Stimulated activated CD4-positive, alpha-beta T cell treated with anti-CD3 and anti-CD28 coated beads, TNF-alpha, amount 100 ng/mL, for 4 hours (primary cell): ENCODE results near the gene COL1A1.

Experiments used
- DNase-seq, 3 experiments: peaks; one replicate each; pipeline ENCODE4 v3.0.0-alpha.2; 2020; ENCODE audit warnings: low read depth in 3 of 3

The COL1A1 gene

DNA sequence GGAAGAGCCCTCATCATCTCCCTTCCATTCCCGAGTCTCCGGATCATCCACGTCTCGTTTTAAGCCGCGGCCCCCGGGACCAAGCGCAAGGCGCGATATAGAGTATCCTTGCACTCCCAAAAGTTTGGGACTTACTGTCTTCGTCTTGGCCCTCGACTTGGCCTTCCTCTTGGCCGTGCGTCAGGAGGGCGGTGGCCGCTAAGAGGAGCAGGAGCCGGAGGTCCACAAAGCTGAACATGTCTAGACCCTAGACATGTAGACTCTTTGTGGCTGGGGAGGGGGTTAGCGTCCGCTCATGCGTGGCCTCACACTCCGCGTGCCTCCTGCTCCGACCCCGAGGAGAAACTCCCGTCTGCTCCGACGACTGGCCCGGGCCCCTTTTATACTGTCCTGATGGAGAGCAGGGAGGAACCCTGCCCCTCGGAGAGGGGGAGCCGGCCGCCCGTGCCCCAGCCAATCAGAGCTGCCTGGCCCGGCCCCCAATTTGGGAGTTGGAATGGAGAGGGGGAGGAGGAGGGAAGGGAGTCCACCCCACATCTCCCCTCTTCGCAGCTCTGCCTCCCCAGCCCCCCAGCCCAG lies at the start of gene COL1A1:
Gene COL1A1 (minus strand): TSS at position 356 of the 579 bp plus-strand sequence. CDS start 118 bp downstream, at position 238.
- no peak for DNase-seq

DNA sequence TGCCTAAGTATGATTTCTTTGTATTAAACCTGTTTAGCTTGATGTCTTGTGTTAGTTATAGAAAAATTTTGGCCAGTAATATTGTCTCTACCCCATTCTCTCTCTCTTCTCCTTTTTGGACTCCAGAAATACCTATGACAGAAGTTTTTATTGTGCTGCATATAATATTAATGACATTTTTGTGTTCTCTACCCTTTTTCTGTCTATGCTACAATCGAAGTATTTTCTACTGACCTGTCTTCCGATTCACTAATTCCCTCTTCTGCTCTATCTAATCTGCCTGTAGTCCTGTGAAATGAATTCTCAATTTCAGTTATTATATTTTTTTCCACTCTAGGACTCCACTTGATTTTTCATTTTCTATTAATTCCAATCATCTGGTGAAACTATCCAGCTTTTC lies 46.8 kb upstream of the COL1A1 start:
- DNase-seq: no peak

DNA sequence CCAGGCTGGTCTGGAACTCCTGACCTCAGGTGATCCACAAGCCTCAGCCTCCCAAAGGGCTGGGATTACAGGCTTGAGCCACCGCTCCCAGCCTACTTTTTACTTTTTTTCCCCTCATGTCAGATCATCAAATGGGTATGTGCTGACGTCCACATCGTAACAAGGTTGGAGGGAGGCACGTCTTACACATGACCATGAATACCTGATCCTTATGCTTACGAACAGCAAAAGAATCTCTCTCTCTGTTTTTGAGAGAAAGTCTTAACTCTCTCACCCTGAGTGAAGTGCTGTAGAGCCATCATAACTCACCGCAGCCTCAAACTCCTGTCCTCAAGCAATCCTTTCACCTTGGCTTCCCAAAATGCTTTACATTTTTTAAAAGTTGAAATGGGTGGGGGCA lies 43.3 kb upstream of the COL1A1 start:
- DNase-seq: no peak

DNA sequence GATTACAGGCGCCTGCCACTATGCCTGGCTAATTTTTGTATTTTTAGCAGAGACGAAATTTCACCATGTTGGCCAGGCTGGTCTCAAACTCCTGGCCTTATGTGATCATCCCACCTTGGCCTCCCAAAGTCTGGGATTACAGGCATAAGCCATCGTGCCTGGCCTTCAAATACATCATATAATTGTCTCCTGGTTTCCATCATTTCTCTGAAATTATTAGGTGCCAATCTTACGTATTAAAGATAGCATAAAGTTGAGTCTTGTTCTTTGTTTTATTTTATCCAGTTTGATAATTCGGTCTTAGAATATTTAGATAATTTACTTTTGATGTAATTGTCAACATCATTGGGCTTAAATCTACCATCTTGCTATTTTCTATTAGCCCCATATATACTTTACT lies 40.0 kb upstream of the COL1A1 start:
- no peak for DNase-seq

DNA sequence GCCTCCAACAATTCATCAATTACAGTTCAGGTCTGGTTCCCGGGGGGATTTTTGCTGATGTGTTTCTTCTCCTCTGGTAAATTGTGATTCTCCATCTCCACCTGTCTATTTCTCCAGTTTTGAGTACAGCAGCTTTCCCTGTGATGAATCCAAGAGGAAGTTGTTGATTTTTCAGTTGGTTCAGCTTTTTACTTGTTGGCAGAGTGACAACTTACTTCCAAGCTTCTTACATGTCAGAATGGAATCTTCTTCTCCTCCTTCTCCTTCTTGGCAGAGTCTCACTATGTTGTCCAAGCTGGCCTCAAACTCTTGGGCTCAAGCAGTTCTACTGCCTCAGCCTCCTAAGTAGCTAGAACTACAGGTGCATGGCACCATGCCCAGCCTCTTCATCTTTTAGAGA lies 39.4 kb upstream of the COL1A1 start:
- no peak for DNase-seq

DNA sequence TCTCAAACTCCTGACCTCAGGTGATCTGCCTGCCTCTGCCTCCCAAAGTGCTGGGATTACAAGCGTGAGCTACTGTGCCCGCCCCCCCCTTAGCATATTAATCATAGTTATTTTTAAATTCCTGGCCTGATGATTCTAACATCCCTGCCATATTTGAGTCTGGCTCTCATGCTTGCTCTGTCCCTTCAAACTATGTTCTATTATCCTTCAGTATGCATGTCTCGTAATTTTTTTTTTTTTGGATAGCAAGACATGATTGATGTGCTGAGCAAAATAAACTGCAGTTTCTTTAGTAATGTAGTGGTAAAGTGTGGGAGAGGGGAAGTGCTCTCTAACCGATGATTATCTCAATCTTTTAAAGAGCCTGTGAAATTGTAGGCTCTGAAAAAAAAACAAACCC lies 38.5 kb upstream of the COL1A1 start:
- no peak for DNase-seq

DNA sequence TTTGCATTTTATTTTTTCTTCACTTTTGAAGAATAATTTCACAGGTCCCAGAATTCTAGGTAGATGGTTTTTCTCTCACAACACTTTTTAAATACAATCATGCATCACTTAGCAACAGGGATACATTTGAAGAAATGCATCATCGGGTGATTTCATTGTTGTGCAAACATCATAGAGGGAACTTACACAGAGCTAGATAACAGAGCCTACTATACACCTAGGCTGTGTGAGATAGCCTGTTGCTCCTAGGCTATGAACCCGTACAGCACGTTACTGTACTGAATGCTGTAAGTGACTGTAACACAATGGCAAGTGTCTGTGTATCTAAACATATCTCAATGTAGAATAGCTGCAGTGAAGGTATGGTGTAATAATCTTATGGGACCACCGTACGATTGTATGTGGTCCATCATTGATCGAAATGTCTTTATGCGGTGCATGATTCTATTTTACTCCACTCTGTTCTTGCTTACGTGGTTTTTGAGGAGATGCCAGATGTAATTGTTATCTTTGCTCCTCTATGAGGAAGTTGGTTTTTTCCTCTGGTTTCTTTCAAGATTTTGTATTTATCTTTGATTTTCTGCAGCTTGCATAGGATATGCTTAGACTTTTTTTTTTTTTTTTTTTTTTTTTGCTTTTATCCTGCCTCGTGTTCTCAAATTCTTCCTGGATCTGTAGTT lies 37.3 kb upstream of the COL1A1 start:
- no peak for DNase-seq

DNA sequence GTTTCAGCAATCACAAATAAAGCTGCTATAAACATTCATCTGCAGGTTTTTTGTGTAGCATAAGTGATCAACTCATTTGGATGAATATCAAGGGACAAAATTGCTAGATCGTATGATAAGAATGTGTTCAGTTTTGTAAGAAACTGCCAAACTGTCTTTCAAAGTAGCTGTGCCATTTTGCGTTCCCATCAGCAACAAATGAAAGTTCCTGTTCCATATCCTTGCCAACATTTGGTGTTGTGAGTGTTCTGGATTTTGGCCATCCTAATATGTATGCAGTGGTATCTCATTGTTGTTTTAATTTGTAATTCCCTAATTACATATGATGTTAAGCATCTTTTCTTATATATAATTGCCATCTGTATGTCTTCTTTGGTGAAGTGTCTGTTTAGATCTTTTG lies 36.5 kb upstream of the COL1A1 start:
- DNase-seq: no peak

DNA sequence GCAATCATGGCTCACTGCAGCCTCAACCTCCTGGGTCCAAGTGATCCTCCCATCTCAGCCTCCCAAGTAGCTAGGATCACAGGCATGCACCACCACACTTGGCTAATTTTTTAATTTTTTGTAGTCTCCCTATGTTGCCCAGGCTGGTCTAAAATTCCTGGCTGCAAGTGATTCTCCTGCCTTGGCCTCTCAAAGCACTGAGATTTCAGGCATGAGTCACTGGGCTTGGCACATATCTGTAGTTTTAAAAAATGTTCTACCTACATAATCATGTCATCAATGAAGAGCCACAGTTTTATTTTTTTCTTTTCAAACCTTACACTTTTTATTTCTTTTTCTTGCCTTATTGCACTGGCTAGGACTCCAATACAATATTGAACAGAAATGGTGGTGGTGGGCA lies 33.1 kb upstream of the COL1A1 start:
- no peak for DNase-seq

DNA sequence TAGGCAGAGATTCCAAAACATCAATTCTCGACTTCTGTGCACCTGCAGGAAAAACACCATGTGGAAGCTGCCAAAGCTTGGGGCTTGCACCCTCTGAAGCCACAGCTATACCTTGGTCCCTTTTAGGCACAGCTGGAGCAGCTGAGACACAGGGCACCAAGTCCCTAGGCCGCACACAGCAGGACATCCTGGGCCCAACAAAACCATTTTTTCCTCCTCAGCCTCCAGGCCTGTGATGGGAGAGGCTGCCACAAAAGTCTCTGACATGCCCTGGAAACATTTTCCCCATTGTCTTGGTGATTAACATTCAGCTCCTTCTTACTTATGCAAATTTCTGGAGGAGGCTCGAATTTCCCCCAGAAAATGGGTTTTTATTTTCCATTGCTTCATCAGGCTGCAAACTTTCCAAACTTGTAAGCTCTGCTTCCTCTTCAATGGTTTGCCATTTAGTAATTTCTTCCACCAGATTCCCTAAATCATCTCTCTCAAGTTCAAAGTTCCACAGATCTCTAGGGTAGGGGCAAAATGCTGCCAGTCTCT lies 24.3 kb upstream of the COL1A1 start:
- DNase-seq: no peak

DNA sequence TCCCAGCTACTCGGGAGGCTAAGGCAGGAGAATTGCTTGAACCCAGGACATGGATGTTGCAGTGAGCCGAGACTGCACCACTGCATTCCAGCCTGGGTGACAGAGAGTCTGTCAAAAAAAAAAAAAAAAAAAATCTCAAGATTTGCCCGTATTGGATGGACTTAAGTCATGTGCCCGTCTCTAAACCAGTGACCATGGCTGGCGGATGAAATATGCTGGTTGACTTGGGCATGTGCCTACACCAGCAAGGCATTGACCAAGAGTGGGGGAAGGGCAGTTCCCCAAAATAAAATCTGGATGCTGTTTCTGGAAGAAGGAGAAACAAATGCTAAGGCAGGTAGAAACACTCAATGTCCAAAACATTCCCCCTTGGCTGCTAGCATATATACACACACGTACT lies 21.5 kb upstream of the COL1A1 start:
- no peak for DNase-seq

DNA sequence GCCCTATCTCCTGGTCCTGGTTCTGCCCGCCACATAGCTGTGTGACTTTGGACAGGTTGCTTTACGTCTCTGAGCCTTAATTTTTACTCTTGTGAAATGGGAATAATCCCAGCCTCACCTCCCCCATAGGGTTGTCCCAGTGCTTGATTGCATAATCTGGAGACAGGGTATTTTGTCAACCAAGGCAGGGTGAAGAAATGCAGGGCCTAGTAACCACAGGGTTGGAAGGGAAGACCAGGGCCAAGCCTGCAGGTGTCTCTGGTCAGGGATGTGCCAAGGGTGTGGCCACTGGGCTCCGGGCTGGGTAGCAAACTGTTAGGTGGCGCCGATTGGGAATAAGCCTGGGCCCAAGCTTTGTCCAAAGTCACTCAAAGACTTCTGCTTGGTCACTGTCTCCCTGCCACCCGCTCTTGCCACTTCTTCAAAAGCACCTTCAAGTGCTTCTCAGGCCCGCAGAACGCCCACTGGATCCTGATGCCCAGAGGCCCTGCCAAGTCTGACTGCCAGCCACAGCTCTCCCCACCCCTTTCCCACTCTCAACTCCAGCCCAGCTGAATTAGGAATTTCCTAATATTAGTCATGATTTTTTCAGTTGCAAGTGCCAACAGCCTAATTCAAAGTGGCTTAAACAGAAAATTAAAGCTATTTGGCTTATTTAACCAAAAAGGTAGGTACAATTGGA lies 20.6 kb upstream of the COL1A1 start:
- DNase-seq: no peak

DNA sequence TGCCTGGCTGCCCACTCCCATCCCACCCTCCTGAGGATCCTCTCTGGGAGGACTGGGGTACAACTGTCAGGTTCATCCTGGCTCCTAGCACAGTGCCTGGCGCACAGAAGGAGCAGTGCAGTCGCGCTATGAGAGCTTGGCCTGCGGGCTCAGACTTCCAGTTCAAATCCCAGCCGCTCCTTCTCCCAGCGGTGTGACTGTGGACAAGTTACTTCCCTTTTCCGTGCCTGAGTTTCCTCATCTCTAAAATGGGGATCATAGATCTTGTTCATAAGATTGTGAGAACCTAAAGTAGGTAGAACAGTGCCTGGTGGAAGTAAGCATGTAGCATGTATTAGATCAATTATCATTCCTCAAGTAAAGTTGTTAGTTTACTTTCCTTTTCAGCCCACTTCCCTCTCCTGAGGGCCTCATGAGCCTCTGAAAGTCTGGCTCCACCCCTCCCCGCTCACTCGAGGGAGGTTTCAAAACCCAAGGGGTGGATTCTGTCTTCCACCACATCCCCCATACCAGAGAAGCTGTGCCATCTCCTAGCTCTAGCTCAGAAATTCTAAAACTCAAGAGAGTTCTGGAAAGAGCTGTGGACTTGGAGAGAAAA lies 19.9 kb upstream of the COL1A1 start:
- DNase-seq: no peak

DNA sequence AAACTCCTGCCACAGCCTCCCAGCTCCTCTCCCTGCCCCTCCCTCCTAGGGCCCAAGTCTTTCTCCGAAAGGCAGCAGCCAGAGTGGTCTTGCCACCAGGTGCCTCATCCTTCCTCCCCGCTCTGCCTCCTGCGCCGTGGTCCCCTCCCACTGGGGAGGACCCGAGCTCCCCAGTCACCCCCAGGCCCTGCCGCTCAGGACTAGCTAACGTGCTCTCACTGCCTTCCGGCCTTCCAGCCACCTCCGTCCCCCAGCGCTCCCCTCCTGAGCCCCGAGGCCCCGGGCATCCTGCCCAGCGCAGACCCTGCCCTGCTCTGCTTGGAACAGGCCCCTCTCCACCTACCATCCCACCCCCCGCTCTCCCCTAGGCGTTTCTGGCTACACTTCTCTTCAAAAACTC lies 19.4 kb upstream of the COL1A1 start:
- DNase-seq: no peak

DNA sequence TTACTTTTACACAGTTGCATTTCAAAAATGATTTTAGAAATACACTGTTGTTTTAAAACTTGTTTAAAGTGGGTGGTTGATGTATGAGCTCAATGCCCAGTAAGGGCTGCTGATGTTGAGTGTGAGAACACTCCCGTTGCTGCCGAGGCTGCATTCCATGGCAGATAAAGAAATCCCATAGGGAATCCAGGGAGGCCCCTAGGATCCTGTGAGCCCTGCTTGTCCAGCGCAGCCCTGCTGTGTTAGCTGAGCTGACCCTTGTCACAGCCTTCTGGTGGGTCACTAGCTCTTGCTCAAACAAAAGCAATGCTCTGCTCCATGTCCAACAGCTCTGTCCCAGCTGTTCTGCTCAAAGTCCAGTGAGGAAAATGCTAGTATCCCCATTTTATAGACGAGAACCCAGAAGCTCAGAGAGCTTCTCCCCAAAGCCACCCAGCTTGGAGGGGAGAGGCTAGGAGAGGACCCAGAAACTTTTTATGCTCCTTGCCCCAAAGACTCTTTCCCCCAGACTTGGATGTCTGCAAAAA lies 18.6 kb upstream of the COL1A1 start:
- DNase-seq: no peak

DNA sequence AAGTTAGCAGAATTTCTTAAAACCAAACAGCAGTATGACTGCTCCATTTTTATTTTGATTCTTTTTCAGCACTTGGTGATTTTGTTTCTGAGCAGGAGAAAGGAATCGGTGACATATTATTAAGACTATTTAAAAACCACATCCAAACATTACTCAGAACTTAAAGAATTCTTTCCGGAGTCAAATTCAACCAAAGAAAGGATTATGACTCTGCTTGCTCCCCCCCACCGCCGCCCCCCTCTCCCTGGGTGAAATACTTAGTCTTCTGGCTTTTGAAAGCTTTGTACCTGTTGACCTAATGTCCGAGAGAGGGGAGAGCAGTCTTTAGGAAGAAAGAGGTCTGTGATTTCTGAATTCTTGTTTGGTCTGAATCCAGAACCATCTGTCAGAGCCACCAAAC lies 17.9 kb upstream of the COL1A1 start:
- no peak for DNase-seq

DNA sequence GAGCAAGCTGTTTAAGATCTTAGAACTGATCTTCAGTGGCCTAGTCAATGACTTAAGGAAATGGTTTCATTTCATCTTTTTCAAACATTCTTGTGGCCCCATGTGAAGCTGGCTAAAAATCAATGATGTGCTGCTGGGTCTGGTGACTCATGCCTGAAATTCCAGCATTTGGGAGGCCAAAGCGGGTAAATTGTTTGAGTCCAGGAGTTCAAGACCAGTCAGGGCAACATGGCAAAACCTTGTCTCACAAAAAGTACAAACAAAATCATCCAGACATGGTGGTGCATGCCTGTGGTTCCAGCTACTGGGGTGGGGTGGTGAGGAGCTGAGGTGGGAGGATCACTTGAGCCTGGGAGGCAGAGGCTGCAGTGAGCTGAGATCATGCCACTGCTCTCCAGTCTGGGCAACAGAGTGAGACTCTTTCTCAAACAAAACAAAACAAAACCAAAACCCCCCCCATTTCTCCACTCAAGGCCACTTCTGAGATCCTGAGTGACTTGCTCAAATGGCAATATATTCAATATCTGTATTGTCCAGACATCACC lies 17.4 kb upstream of the COL1A1 start:
- DNase-seq: no peak

DNA sequence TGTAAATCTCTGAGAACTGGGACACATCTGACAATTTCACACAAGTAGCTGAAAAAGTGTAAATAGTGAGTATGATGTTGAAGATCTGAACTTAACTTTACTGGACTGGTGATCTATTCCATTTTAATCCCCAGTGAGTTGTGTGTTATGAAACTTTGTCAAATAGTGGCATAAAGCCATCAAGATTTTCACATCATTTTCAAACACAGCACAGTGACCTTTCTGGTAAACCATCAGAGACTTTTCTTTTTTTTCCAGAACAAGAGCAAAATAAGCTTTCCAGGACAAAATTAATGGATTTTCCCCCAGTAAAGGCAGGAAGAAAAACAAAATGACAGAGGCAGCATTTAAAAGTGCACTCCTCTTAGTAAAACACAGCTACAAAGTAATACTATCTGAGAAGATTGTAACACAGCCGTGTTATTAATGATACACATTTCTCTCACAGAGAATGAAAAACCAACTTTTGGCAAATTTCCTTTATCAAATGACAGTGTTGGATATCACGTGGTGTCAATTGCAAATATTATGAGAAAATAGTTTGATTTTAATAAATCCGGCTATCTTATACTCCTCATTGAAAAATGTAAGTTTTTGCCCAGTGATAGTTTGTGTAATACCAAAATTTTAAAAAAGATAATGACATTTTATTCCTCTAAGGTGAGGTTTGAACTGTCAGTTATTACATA lies 16.8 kb upstream of the COL1A1 start:
- no peak for DNase-seq

DNA sequence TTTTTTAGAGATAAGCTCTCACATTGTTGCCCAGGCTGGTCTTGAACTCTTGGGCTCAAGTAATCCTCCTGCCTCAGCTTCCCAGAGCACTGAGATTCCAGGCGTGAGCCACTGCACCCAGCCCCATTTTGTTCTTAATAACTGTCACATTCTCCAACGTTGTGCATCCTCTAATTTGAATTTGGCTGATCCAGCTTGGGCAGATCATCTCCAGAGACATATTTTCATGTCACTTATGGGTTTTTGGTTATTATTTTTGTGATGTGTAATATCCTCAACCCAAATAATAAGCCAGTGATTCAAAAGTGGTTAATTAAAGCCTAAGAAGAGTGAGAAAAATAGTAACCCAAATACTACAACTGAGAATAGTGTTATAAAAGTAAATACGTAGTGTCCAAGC lies 16.2 kb upstream of the COL1A1 start:
- no peak for DNase-seq

DNA sequence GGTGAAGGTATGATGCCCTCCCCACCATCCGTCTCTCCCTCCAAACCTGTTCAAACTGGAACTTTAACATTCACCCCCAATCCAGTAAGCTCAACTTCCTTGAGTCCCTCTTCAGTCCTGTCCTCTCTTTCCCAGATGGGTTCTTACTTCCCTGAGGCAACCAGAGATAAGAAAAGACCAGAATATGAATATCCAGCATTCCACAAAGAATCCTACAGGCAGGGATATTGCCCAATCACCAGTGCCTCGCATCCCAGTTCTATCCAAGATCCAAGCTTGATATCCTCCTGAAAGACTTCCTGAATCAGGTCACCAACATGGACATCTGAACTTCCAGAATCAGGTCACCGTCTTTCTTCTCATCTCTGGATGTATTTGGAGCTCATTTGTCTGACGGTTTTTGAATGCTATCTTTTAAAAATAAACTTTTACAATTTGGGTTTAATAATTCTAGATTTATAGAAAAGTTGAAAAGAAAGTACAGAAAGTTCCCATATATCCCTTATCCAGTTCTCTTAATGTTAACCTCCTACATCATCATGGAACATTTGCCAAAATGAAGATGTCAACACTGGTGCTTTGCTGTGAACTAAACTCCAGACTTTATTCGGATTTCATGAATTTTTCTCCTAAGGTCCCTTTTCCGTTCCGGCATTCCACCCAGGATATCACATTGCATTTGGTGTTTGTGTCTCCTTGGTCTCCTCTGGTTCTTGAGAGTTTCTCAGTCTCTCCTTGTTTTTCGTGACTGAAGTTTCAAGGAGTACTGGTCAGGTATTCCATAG lies 13.7 kb upstream of the COL1A1 start:
- no peak for DNase-seq
